Endothelial cell of umbilical vein (primary cell): ENCODE data around the gene GNAS. TPM values are rescaled to one million over a fixed set of nuclear protein-coding genes. Genes with fewer than 3 reads are reported as not detected.

Experiments
- BruUV-seq: library from RNA; stranded (reverse); fragments of 400-500 nt; replicated peaks from 2 replicates; lab custom pipeline; 2021; lab: Mats Ljungman, UMichigan
- CTCF ChIA-PET: fragments of 300-600, 350-600 bp; sonication (Branson Sonifier 250); formaldehyde crosslinking; loops from one replicate; lab custom pipeline; 2021; ENCODE audit warnings: antibody characterized with exemption, inconsistent platforms; lab: Charles Lee
- POLR2A ChIA-PET: fragments of 300-600, 350-600 bp; sonication (Branson Sonifier 250); formaldehyde crosslinking; loops from one replicate; lab custom pipeline; 2021; ENCODE audit warnings: antibody characterized with exemption, inconsistent platforms; lab: Charles Lee
- DNase-seq: peaks from one replicate; pipeline ENCODE4 v3.0.0-alpha.2; 2011; ENCODE audit warnings: low read depth, low spot score
- FAIRE-seq: peaks from 2 replicates; lab custom pipeline; 2011; peaks lifted over from hg19 to GRCh38; lab: Jason Lieb, UNC
- H2AFZ ChIP-seq: 2 replicates; pipeline ENCODE4 v1.6.0; 2012; ENCODE audit warnings: low read depth, low read length, control low read depth, inconsistent platforms
- H3K27ac ChIP-seq: 2 replicates; pipeline ENCODE4 v1.5.1; 2011; ENCODE audit warnings: low read depth, mild to moderate bottlenecking, control low read depth, low read length, moderate library complexity; ENCODE audit not compliant: insufficient read depth
- H3K27me3 ChIP-seq, 2 experiments: 2 replicates each; pipeline versions ENCODE4 v1.6.0 to v1.6.1; 2011; ENCODE audit warnings: low read length in 2 of 2, mixed read lengths in 1 of 2; ENCODE audit not compliant: control insufficient read depth in 2 of 2, insufficient read depth in 2 of 2
- H3K36me3 ChIP-seq, 2 experiments: 2 replicates in 1 of 2; 3 replicates in 1 of 2; pipeline ENCODE4 v1.5.1; 2011; ENCODE audit warnings: low read length in 2 of 2, mild to moderate bottlenecking in 1 of 2, moderate library complexity in 1 of 2; ENCODE audit not compliant: control insufficient read depth in 2 of 2, insufficient read depth in 2 of 2; ENCODE audit errors: extremely low read depth in 1 of 2
- H3K4me1 ChIP-seq: 3 replicates; pipeline ENCODE4 v1.5.1; 2011; ENCODE audit warnings: mild to moderate bottlenecking, low read length; ENCODE audit not compliant: control insufficient read depth, insufficient read depth; ENCODE audit errors: extremely low read depth
- H3K4me2 ChIP-seq: 2 replicates; pipeline ENCODE4 v1.6.1; 2011; ENCODE audit warnings: low read length, control low read depth, mixed read lengths; ENCODE audit not compliant: insufficient read depth
- H3K4me3 ChIP-seq, 3 experiments: fragments of 200-600 bp in 1 of 3; sonication (generic), shearing (Covaris generic) in 1 of 3; replicated peaks in 1 of 3; 2 replicates each; pipeline ENCODE4 v1.5.1; 2011 to 2016; ENCODE audit warnings: control low read depth in 3 of 3, low read length in 3 of 3, mild to moderate bottlenecking in 2 of 3, inconsistent platforms in 1 of 3, low read depth in 1 of 3, moderate library complexity in 1 of 3; ENCODE audit not compliant: insufficient read depth in 1 of 3
- H3K79me2 ChIP-seq: 2 replicates; pipeline ENCODE4 v1.6.0; 2012; ENCODE audit warnings: low read length, inconsistent platforms; ENCODE audit not compliant: control insufficient read depth, insufficient read depth
- H3K9ac ChIP-seq: replicated peaks from 2 replicates; pipeline ENCODE3; 2011; ENCODE audit warnings: low read length, control low read depth; ENCODE audit not compliant: insufficient read depth; ENCODE audit errors: extremely low read depth
- H3K9me1 ChIP-seq: replicated peaks from 3 replicates; pipeline ENCODE4 v1.6.0; 2011; ENCODE audit warnings: mild to moderate bottlenecking, low read length; ENCODE audit not compliant: control insufficient read depth, insufficient read depth; ENCODE audit errors: extremely low read depth
- H3K9me3 ChIP-seq: replicated peaks from 2 replicates; pipeline ENCODE4 v1.5.1; 2012; ENCODE audit warnings: low read length, inconsistent platforms; ENCODE audit not compliant: control insufficient read depth, insufficient read depth
- H4K20me1 ChIP-seq: replicated peaks from 2 replicates; pipeline ENCODE3; 2011; ENCODE audit warnings: mild to moderate bottlenecking, low read length; ENCODE audit not compliant: control insufficient read depth, insufficient read depth; ENCODE audit errors: extremely low read depth
- FOS ChIP-seq: IDR thresholded peaks from 2 replicates; pipeline ENCODE4 v1.6.1; 2011; ENCODE audit warnings: mild to moderate bottlenecking, low read length, moderate library complexity, borderline replicate concordance; ENCODE audit not compliant: insufficient read depth
- GATA2 ChIP-seq: IDR thresholded peaks from 2 replicates; pipeline ENCODE4 v1.7.0; 2011; ENCODE audit warnings: low read depth, mild to moderate bottlenecking, moderate library complexity, mixed read lengths, low read length; ENCODE audit not compliant: insufficient read length, insufficient read depth
- JUN ChIP-seq: IDR thresholded peaks from 2 replicates; pipeline ENCODE4 v1.6.1; 2011; ENCODE audit warnings: borderline replicate concordance, low read depth; ENCODE audit not compliant: insufficient read length, insufficient read depth
- MAX ChIP-seq: IDR thresholded peaks from 2 replicates; pipeline ENCODE4 v1.6.1; 2011; ENCODE audit not compliant: insufficient read depth, insufficient read length
- MYC ChIP-seq: IDR thresholded peaks from one replicate; pipeline ENCODE4 v1.6.1; 2011; ENCODE audit warnings: mild to moderate bottlenecking, low read depth, low read length
- POLR2A ChIP-seq: IDR thresholded peaks from 2 replicates; pipeline ENCODE4 v1.6.1; 2012; ENCODE audit warnings: low read depth, mild to moderate bottlenecking, control low read depth, low read length
- dilution Hi-C: fragments of 300-500 bp; cut with MboI; formaldehyde crosslinking; loops from one replicate; pipeline ENCODE4 v1.15.0; 2019; ENCODE audit warnings: low sequenced_read_pairs; ENCODE audit not compliant: extremely low pct_ligation_motif_present
- intact Hi-C: fragments of 100-400 bp; cut with micrococcal nuclease; formaldehyde crosslinking; loops from one replicate; pipeline ENCODE4 v1.10.0; 2022
- polyA plus RNA-seq, 4 experiments: library from polyadenylated mRNA; depleted of rRNA in 3 of 4; stranded (reverse) in 3 of 4; unstranded in 1 of 4; fragments of >200 nt; gene quantifications; 2 replicates each; pipeline versions ENCODE4 v1.2.1 to v1.2.3, GENCODE V29; 2011 to 2012; ENCODE audit warnings: missing spikeins in 1 of 4
- total RNA-seq: library from RNA; stranded (reverse); gene quantifications from 2 replicates; pipeline ENCODE4 v1.2.3, GENCODE V29; 2021
- TF ChIP-seq, protein P1 (sequence below), 2 donors: IDR thresholded peaks; 1 replicate in 1 of 2; 2 replicates in 1 of 2; pipeline ENCODE4 v1.5.1; 2011; ENCODE audit warnings: low read length in 2 of 2, mild to moderate bottlenecking in 2 of 2, moderate library complexity in 2 of 2, control low read depth in 1 of 2, inconsistent platforms in 1 of 2, low read depth in 1 of 2; ENCODE audit not compliant: insufficient read depth in 1 of 2; ENCODE audit errors: extremely low read depth in 1 of 2

The GNAS gene
- total and polyA plus RNA-seq, 2 donors (not counting 3 experiments of a cell fraction or from before 2014, with no cell fraction given), result 1,141 to 1,882 TPM

GRCh38 chr20:58884966-58885365 lies 32.5 kb downstream of the GNAS start:
- ChIA-PET POLR2A (interaction anchor here (1.4 kb wide), 1 partner anchor 147 kb away, joined by 3 read pairs; the partner anchor contains the start of gene ATP5F1E), CTCF (interaction anchor here (0.8 to 3.0 kb wide), 4 partner anchors 9 to 22 kb away, joined by 3 to 14 read pairs (median 6); no protein-coding TSS in a partner anchor)
- Histone ChIP-seq H3K4me1 (peaks cover under 1% of the 10 kb centered on the region), H3K36me3 (no peaks in the 10 kb centered on the region), H3K4me2 (no peak overlapping the region), H4K20me1 (no peaks in the 10 kb centered on the region), H3K4me3 (no peak overlapping the region), H3K27me3 (peaks cover 4 to 11% of the 10 kb centered on the region in 2 experiments), H3K27ac (no peak overlapping the region), H2AFZ (no peak overlapping the region), H3K9me3 (no peaks in the 10 kb centered on the region), H3K79me2 (no peaks in the 10 kb centered on the region), H3K9ac (no peak overlapping the region), H3K9me1 (no peaks in the 10 kb centered on the region)
- no peak for FAIRE-seq
- intact Hi-C loops, result no loop called here
- DNase-seq, result no peak
- dilution Hi-C loops, result no loop called here
- no TSS peak for BruUV-seq
- TF ChIP-seq FOS, result no peak
- TF ChIP-seq POLR2A, result no peak
- TF ChIP-seq MYC, result no peak
- TF ChIP-seq MAX, result no peak
- TF ChIP-seq JUN, result no peak
- TF ChIP-seq, protein P1, sequence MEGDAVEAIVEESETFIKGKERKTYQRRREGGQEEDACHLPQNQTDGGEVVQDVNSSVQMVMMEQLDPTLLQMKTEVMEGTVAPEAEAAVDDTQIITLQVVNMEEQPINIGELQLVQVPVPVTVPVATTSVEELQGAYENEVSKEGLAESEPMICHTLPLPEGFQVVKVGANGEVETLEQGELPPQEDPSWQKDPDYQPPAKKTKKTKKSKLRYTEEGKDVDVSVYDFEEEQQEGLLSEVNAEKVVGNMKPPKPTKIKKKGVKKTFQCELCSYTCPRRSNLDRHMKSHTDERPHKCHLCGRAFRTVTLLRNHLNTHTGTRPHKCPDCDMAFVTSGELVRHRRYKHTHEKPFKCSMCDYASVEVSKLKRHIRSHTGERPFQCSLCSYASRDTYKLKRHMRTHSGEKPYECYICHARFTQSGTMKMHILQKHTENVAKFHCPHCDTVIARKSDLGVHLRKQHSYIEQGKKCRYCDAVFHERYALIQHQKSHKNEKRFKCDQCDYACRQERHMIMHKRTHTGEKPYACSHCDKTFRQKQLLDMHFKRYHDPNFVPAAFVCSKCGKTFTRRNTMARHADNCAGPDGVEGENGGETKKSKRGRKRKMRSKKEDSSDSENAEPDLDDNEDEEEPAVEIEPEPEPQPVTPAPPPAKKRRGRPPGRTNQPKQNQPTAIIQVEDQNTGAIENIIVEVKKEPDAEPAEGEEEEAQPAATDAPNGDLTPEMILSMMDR (IDR thresholded peaks at IDR 0.05; ENCODE audit: extremely low read depth in 1 of 2, insufficient read depth in 1 of 2, low read depth in 1 of 2, low read length in 2 of 2), result no peak
- no peak for TF ChIP-seq GATA2
